Cardiac muscle cell (in vitro differentiated cells and primary cell): Measurements from ENCODE around the gene CCR5. TPM values are rescaled to one million over a fixed set of nuclear protein-coding genes. Genes with fewer than 3 reads are reported as not detected.

Source experiments
- DNase-seq, 2 donors: peaks; one replicate each; pipeline versions ENCODE4 v3.0.0 to v3.0.0-alpha.2; 2010 to 2017; ENCODE audit warnings: low read depth in 1 of 2, low spot score in 1 of 2
- H3K27ac ChIP-seq: fragments of 200-600 bp; sonication (generic); 2 replicates; pipeline ENCODE4 v1.5.1; 2016
- H3K27me3 ChIP-seq: fragments of 200-600 bp; sonication (generic); 2 replicates; pipeline ENCODE4 v1.6.0; 2016; ENCODE audit warnings: control low read depth
- H3K36me3 ChIP-seq: fragments of 200-600 bp; sonication (generic); 2 replicates; pipeline ENCODE4 v1.5.1; 2016; ENCODE audit warnings: control low read depth
- H3K4me1 ChIP-seq: fragments of 200-600 bp; sonication (generic); 2 replicates; pipeline ENCODE4 v1.8.1; 2017; ENCODE audit warnings: low read depth, mild to moderate bottlenecking, mixed run types
- H3K4me3 ChIP-seq: fragments of 200-600 bp; sonication (generic); 2 replicates; pipeline ENCODE4 v1.5.1; 2016; ENCODE audit warnings: mild to moderate bottlenecking
- H3K9me3 ChIP-seq: fragments of 200-600 bp; sonication (generic); 2 replicates; pipeline ENCODE4 v1.5.1; 2017; ENCODE audit warnings: low read depth, mild to moderate bottlenecking, control low read depth
- polyA plus RNA-seq: library from polyadenylated mRNA; unstranded; fragments of >200 nt; fragmentation: Nextera tagmentation; extraction: Ambion mirVana; gene quantifications from 2 replicates; pipeline ENCODE4 v1.2.1, GENCODE V29; 2016
- total RNA-seq: library from RNA; depleted of rRNA; stranded (reverse); fragments of >200 nt; gene quantifications from 2 replicates; pipeline ENCODE4 v1.2.3, GENCODE V29; 2016
- TF ChIP-seq, protein P1 (sequence below): IDR thresholded peaks from 2 replicates; pipeline ENCODE4 v1.5.1; 2012; ENCODE audit warnings: low read depth, mild to moderate bottlenecking, low read length

The CCR5 gene
- total and polyA plus RNA-seq, 2 experiments from 2014 or later: not detected

DNA sequence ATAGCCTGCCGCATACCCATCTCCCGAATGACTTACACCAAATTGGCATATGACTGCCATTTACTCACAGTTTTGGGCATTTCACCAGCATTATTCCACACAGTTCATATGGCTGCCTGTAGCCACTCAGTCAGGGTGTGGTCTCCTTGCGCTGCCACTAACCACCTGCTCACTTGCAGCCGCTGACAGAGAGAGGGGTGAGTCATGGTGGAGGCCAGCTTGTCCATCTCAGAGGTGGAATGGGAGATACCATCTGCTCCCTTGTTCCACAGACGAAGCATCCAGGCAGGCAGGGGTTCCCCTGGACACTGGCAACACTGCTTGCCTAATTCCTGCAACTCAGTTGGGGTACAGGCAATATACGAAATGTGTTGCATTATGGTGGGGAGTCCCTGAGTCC lies 51.9 kb downstream of the CCR5 start:
- TF ChIP-seq, protein P1, sequence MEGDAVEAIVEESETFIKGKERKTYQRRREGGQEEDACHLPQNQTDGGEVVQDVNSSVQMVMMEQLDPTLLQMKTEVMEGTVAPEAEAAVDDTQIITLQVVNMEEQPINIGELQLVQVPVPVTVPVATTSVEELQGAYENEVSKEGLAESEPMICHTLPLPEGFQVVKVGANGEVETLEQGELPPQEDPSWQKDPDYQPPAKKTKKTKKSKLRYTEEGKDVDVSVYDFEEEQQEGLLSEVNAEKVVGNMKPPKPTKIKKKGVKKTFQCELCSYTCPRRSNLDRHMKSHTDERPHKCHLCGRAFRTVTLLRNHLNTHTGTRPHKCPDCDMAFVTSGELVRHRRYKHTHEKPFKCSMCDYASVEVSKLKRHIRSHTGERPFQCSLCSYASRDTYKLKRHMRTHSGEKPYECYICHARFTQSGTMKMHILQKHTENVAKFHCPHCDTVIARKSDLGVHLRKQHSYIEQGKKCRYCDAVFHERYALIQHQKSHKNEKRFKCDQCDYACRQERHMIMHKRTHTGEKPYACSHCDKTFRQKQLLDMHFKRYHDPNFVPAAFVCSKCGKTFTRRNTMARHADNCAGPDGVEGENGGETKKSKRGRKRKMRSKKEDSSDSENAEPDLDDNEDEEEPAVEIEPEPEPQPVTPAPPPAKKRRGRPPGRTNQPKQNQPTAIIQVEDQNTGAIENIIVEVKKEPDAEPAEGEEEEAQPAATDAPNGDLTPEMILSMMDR: no peak
- no peak overlapping the region for H3K27ac ChIP-seq

DNA sequence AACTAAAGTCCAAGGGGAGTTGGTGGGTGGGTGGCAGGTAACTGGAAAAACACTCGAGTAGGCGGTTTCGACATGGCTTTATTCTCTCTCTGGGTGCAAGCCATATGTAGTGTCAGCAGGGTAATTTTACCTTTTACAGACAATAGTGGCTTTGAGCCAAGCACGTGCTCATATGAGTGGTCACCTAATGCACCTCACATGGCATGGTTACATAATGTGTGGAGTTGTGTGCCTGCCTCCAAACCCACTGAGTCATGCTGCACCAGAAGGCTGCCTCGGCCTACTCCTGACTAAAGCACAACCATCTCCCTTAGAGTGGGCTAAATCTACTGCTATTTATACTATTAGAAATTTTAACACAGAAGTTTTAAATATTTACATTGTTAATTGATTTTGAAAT lies 52.8 kb downstream of the CCR5 start:
- Histone ChIP-seq H3K4me3 (no peak overlapping the region), H3K27me3 (no peaks in the 10 kb centered on the region), H3K27ac (no peak overlapping the region), H3K4me1 (peaks cover 23% of the 10 kb centered on the region), H3K9me3 (no peaks in the 10 kb centered on the region), H3K36me3 (no peaks in the 10 kb centered on the region)
- no peak for DNase-seq
- TF ChIP-seq, protein P1: no peak

More for the DNA sequence above, 51.9 kb downstream of the CCR5 start:
- H3K27me3 ChIP-seq: no peaks in the 10 kb centered on the region
- H3K9me3 ChIP-seq: no peaks in the 10 kb centered on the region
- no peaks in the 10 kb centered on the region for H3K36me3 ChIP-seq
- H3K4me1 ChIP-seq: peaks cover 22% of the 10 kb centered on the region
- no peak for DNase-seq
- H3K4me3 ChIP-seq: no peak overlapping the region

Other genes starting within 250 kb of the CCR5 start
- 0.07 TPM in 1 of 2 replicates, not detected in the other for gene CCR1, start 162.6 kb upstream of the CCR5 start, total RNA-seq
- gene CCR1, start 162.6 kb upstream of the CCR5 start, polyA plus RNA-seq: not detected in 2 replicates
- gene CCR3, start 128.5 kb upstream of the CCR5 start, total RNA-seq: not detected in 2 replicates
- not detected in 2 replicates for gene CCR3, start 128.5 kb upstream of the CCR5 start, polyA plus RNA-seq
- gene CCR2, start 16.8 kb upstream of the CCR5 start, total RNA-seq: not detected in 2 replicates
- not detected in 2 replicates for gene CCR2, start 16.8 kb upstream of the CCR5 start, polyA plus RNA-seq
- 7.2 and 8.6 TPM in 2 replicates for gene CCRL2, start 36.3 kb downstream of the CCR5 start, total RNA-seq
- gene CCRL2, start 36.3 kb downstream of the CCR5 start, polyA plus RNA-seq: 5.3 and 10.4 TPM in 2 replicates
- not detected in 2 replicates for gene LTF, start 94.0 kb downstream of the CCR5 start, total RNA-seq
- not detected in 2 replicates for gene LTF, start 94.0 kb downstream of the CCR5 start, polyA plus RNA-seq
- not detected in 2 replicates for gene RTP3, start 127.0 kb downstream of the CCR5 start, total RNA-seq
- gene RTP3, start 127.0 kb downstream of the CCR5 start, polyA plus RNA-seq: not detected in 2 replicates
- gene LRRC2, start 195.4 kb downstream of the CCR5 start, total RNA-seq: 0.56 and 0.77 TPM in 2 replicates
- gene LRRC2, start 195.4 kb downstream of the CCR5 start, polyA plus RNA-seq: 0.71 and 1.6 TPM in 2 replicates
- gene FAM240A, start 241.6 kb downstream of the CCR5 start, total RNA-seq: not detected in 2 replicates
- not detected in 2 replicates for gene FAM240A, start 241.6 kb downstream of the CCR5 start, polyA plus RNA-seq